Measurements from ENCODE around the gene PIK3R3.
"Not testable (repeated sequence)": the region's sequence is repeated elsewhere in the genome, so short reads cannot be mapped to it uniquely, and the experiment has no call there.

The PIK3R3 gene

DNA sequence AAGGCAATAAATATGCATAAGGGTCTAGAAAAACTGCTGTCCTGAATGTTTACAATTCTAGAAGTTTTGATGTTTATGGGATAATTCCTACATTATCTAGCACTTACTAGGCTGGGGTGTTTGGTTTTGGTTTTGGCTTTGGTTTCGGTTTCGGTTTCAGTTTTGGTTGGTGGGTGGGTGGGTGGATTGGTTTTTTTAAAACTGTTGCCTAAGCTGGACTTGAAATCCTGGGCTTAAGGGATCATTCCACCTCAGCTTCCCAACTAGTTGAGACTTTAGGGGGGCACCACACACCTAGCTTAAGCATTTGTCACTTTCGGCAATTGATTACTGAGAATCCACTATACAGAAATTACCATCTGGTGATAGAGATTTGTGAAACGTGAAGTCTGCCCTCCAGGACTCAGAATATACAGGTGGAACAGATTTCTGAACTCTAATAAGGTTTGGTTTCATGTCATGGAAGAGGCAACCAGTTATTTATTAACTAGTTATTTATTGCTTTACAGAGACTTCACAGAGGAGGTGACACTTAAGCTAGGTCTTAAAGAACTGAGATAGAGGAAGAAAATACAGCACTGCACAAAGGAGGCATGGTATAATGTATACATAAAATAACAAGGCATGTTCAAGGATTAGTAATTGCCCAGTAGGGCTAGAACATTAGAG, 69.6 kb downstream of the PIK3R3 start:
- DNase-seq = no peak

DNA sequence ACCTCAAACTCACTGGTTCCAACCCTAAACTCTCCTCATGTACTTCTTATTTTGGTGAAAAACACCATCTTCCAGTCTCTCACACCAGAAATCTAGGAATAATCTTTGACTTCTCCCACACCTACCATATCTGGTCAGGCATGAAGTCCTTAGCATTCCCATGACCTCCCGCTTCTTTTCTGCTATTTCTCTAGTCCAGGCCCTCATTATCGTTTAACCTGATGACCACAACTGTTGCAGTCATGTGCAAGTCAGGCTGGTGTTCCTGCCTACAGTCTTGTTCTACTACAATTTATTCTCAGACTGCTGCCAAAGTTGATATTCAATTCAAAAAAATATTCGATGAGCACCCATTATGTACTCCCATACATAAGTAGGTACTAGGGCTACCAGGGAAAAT, 71.3 kb downstream of the PIK3R3 start:
- DNase-seq = no peak

DNA sequence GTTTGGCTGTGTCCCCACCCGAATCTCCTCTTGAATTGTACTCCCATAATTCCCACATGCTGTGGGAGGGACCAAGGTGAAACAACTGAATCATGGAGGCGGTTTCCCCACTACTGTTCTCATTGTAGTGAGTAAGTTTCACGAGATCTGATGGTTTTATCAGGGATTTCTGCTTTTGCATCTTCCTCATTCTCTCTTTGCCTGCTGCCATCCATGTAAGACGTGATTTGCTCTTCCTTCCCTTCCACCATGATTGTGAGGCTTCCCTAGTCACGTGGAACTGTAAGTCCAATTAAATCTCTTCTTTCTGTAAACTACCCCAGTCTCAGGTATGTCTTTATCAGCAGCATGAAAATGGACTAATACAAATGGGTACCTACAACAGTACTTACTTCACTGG, 73.5 kb downstream of the PIK3R3 start:
- no peak for DNase-seq

- DNase-seq = no peak
Measured at GRCh38 chr1:46057781-46058180, 74.6 kb downstream of the PIK3R3 start.

- DNase-seq = not testable (repeated sequence)
Measured at GRCh38 chr1:46057215-46057614, 75.2 kb downstream of the PIK3R3 start.

DNA sequence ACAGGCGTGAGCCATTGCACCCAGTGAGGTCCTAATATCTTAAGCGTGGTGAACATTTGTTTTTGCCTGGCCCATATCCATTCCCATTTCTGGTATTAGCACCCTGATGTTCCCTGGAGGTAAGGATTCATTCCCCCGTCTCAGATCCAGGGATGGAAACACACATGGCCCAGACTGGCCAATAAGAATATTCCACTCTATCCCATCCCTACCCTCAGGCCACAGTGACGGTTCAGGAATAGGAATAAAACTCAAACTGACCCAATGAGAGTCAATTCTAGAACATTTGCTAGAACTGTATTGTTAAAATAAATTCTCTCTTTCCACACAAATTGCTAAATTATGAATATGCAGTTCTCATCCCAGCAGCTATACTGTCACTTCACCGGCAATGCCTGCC, 76.1 kb downstream of the PIK3R3 start:
- no peak for DNase-seq

GRCh38 chr1:46053734-46054133, 78.7 kb downstream of the PIK3R3 start:
- no peak for DNase-seq

DNA sequence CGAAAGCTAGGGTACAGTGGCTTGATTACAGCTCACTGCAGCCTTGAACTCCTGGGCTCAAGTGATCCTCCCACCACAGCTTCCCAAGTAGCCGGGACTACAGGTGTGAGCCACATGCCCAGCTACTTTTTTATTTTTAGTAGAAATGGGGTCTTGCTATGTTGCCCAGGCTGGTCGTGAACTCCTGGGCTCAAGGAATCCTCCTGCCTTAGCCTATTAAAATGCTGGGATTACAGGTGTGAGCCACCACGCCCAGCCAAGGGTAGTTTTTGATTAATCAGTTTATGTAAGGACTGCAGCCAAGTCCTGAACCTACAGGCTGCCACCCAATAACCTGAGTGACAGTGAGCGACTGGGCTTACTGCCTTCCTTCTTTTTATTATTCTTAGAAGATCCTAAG, 88.3 kb downstream of the PIK3R3 start:
- no peak for DNase-seq

DNA sequence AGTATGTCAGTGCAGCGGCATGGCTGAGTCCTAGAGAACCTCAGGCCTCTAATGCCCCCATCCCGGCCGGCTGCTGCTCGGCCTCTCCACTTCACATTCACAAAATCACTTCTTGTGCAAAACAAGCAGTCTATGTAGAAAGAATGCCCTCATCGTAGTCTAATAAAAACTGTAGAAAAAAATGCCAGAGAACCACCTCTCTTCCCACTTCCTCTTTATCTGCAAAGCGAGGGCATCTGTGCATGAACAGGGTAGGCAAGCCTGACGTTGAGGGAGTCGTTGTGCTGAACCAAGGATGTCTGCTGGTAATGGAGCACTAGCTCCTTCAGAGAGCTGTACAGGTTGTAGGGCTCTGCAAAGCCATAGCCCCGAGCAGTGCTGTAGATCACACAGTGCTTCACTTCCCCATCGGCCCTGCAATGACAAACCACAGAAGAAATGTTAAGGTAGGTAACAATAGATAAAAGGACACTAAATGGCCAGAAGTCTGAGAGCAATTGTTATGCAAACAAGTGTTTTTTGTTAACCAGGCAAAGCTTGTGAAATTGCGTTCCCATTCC, 88.9 kb downstream of the PIK3R3 start:
- DNase-seq = no peak

DNA sequence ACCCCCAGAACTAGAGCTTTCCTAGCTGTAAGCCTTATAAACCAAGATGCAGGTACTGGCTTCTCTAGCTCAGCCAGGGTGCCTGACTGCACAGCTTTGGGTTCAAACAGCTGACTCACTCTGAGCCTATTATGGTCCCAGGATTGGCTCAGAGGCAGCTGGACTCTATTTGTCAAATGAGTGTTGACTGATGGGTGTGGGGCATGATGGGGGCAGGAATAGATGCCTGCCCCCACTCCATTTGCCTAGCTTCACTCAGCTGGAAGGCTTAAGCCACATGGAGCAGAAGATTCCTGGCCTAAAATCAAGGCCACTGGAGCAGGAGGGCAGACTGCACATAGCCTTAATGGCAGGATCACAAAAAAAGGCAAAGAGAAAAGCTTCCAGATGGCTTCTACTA, 90.5 kb downstream of the PIK3R3 start:
- DNase-seq = no peak

GRCh38 chr1:46041551-46041950, 90.9 kb downstream of the PIK3R3 start:
- DNase-seq = no peak

DNA sequence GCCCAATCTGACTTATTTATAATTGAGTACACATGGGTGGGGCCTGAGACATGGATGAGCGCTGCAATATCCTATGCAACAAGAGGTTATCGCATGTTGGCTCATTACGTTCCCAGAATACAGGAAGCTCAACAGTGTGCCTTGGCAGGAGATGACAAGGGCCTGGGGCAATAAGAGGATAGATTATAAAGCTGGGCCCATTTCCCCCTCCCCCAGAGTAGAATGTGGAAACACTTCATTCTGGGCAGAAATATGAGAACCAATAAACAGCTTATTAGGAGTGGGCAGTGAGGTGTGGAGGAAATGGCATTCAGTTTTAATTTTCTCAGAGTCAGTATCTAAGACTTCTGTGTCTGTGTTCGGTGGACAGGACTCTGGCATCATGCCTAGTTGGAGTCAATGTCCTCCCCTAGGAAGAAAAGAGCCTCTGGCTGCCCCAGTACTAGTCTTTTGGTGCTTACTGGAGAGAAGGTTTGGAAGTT, 92.8 kb downstream of the PIK3R3 start:
- DNase-seq = no peak

DNA sequence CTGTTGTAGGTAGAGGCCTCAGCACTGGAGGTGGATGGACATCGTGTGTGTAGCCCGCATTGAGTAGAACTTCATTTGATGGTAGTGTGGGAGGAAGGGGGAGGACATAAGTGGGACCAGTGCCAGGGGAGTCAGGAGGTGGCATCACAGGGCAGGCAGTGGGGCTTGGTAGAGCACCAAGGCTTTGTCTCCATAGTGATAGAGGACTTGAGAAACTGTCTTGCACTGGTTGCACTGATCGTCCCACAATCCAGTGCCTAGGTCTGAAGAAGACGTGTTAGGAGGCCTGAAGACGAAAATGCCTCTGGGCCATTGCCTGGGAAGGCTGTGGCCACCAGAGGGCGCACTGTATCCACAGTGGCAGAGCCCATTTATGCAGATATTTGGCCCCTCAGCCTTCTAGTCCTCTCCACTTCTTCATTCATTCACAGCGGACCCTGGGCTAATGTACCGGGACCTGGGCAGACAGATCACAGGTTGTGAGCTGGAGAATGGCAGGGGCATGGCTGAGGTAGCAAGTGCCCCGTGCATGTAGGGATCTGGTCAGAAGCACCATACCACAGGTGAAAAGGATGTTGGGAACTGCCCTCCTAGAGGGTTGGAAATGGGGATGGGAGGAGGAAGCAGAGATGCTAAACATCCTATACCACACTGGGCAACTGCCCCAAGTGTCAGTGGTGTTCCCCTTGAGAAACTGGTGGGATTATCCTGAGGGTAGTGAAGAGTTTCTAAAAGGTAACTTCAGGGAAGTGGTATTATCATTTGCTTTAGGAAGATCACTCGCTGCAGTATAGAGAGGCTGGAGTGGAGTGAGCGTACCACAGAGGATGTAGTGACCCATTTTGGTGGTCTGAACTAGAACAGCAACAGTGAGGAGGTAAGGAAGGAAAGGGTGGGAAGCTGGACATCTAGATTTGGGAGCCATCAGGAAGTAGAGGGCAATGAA, 95.3 kb downstream of the PIK3R3 start:
- DNase-seq = peak; percentile 50

GRCh38 chr1:46034601-46035516, 97.6 kb downstream of the PIK3R3 start:
- DNase-seq = no peak

DNA sequence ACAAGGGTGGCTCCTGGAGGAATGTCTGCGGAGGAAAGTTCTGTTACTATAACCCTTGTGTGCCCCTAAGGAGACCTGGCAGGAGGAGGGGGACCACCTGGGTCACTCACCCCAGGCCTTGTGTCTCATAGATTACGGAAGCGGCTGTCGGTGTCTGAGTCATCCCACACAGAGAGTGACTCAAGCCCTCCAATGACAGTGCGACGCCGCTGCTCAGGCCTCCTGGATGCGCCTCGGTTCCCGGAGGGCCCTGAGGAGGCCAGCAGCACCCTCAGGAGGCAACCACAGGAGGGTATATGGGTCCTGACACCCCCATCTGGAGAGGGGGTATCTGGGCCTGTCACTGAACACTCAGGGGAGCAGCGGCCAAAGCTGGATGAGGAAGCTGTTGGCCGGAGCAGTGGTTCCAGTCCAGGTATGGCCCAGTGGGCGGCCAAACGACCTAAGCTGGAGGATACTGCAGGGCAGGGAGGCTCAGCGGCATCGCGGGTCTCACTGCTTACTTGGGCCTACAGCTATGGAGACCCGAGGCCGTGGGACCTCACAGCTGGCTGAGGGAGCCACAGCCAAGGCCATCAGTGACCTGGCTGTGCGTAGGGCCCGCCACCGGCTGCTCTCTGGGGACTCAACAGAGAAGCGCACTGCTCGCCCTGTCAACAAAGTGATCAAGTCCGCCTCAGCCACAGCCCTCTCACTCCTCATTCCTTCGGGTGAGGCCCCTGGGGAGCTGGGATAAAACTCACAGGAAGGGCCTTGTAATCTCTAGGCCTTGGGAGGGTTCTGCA, 101.4 kb downstream of the PIK3R3 start:
- DNase-seq = no peak

- no peak for DNase-seq
Measured at GRCh38 chr1:46030074-46030870, 102.2 kb downstream of the PIK3R3 start.

GRCh38 chr1:46027788-46028573, 104.4 kb downstream of the PIK3R3 start:
- DNase-seq = no peak

DNA sequence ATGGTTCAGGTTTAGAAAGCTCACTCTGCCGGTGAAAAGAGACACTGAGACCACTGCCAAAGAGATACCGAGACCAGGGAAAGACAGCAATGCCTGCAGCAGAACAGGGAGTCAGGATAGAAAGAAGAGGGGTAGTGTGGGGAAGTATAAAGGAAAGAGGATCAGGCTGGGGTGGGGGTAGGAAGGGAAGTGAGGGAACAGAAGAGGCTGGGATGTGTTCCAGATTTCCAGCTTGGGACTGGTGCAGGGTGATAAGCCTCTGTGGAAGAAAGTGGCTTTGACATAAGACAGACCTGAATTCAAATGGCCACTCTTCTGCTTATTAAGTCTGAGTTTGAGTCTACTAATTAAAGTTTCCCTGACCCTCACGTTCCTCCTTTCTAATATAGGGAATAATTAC, 105.9 kb downstream of the PIK3R3 start:
- DNase-seq = no peak

- no peak for DNase-seq
Measured at GRCh38 chr1:46021046-46021996, 111.1 kb downstream of the PIK3R3 start.
